ENCODE results near the gene AXDND1.
"Not testable (repeated sequence)": the region's sequence is repeated elsewhere in the genome, so short reads cannot be mapped to it uniquely, and the experiment has no call there.

AXDND1 gene

DNA sequence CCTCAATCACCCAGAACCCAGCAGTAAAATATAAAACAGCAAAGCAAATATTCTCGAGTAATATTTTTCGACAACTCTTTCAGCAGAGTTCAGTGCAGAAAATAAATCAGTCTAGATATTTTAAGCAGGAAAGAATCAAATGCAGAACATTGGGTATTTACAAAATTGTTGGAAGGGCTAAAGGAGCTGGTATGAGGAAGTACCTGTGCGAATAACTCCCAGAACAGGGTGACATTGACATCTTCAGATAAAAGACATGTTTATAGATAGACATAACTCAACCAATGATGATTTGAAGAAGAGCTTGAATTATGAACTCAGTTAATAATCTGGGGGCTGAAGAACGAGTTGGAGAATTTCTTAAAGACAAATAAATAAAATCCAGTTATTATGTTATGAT lies 6.4 kb downstream of the AXDND1 start:
- no peak for DNase-seq

- no peak for DNase-seq
Measured at GRCh38 chr1:179376223-179376622, 10.5 kb downstream of the AXDND1 start.

- DNase-seq, result no peak
Measured at GRCh38 chr1:179380299-179380698, 14.5 kb downstream of the AXDND1 start.

DNA sequence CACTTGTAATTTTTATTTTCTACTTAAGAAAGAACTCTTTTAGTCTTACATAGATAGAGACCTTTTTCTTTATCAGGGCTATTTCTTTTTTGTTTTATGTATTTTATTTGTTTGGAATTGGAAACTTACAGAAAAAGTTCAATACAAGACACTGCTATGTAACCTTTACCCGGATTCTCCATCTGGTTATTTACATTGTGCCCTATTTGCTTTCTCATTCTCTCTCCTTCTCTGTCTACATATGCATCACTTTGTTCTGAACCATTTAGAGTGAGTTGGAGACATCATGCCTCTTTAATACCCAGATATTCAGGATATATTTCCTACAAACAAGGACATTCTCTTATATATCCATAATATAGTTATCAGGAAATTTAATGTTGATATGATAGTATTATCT lies 18.3 kb downstream of the AXDND1 start:
- no peak for DNase-seq

DNA sequence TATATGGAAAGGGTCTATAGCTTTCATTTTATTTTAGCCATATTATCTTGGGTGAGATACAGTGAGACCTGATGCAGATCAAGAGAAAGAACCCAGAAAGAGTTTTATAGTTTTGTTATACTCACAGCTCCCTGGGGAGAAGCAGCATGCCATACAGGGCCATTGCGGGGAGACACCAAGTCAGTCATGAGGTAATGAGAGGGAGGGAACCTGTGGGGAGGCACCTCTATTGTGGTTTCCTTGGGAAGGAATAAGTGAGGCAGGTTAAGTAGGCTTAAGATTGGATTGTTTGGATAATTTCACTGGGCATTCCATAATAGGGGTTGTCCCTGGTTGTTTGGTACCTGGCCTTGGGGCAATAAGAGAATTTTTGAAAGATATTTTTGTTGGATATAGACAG lies 19.7 kb downstream of the AXDND1 start:
- DNase-seq, result no peak

GRCh38 chr1:179393721-179394120 lies 27.9 kb downstream of the AXDND1 start:
- DNase-seq, result no peak

DNA sequence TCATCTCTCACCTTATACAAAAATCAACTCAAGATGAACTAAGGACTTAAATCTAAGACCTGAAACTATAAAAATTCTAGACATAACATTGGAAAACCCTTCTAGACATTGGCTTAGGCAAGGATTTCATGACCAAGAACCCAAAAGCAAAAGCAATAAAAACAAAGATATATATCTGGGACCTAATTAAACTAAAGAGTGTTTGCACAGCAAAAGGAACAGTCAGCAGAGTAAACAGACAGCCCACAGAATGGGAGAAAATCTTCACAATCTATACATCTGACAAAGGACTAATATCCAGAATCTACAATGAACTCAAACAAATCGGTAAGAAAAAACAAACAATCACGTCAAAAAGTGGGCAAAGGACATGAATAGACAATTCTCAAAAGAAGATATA lies 33.6 kb downstream of the AXDND1 start:
- DNase-seq, result not testable (repeated sequence)

DNA sequence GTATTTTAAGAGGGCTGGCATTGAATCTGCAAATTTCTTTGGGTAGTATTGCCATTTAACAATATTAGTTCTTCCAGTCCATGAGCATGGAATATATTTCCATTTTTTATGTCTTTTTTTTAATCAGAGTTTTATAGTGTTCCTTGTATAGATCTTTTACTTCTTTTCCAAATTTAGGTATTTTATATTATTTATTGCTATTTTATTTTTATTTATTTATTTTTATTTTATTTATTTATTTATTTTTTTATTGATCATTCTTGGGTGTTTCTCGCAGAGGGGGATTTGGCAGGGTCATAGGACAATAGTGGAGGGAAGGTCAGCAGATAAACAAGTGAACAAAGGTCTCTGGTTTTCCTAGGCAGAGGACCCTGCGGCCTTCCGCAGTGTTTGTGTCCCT lies 52.0 kb downstream of the AXDND1 start:
- DNase-seq, result not testable (repeated sequence)

DNA sequence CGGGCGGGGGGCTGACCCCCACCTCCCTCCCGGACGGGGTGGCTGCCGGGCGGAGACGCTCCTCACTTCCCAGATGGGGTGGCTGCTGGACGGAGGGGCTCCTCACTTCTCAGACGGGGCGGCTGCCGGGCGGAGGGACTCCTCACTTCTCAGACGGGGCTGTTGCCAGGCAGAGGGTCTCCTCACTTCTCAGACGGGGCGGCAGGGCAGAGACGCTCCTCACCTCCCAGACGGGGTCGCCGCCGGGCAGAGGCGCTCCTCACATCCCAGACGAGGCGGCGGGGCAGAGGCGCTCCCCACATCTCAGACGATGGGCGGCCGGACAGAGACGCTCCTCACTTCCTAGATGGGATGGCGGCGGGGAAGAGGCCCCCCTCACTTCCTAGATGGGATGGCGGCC lies 52.9 kb downstream of the AXDND1 start:
- not testable (repeated sequence) for DNase-seq

DNA sequence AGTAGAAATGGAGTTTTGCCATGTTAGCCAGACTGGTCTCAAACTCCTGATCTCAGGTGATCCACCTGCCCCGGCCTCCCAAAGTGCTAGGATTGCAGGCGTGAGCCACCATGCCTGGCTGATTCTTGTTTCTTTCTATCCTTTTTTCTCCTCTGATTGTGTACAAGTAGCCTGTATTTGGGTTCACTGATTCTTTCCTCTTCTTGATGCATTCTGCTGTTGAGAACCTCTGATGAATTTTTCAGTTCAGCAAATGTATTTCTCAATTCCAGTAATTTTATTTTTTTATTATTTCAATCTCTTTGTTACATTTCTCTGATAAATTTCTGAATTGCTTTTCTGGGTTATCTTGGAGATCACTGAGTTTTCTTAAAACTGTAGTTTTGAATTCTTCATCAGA lies 58.8 kb downstream of the AXDND1 start:
- DNase-seq, result no peak

GRCh38 chr1:179425186-179425585 lies 59.4 kb downstream of the AXDND1 start:
- DNase-seq, result no peak

- DNase-seq, result no peak
Measured at GRCh38 chr1:179437171-179437570, 71.4 kb downstream of the AXDND1 start.

GRCh38 chr1:179439646-179440045 lies 73.9 kb downstream of the AXDND1 start:
- not testable (repeated sequence) for DNase-seq

- DNase-seq, result not testable (repeated sequence)
Measured at GRCh38 chr1:179440301-179440700, 74.5 kb downstream of the AXDND1 start.

DNA sequence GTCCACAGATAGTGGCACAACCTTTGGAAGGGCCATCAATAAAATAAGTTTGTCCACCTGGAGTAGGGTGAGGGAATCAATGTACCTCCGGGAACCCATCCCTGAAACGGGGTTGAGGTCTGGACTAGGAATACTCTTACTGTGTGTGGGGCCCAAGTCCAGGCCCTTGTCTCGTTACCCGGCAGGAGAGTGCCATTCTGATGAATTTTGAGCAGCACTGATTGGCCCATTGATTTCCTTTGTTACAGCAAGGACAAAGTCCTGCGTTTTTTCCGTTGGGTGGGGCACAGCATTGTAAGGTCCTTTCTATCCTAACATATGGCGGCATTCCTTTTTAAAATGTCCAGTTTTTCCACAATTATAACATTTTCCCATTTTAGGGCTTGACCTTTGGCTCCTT lies 75.2 kb downstream of the AXDND1 start:
- no peak for DNase-seq

DNA sequence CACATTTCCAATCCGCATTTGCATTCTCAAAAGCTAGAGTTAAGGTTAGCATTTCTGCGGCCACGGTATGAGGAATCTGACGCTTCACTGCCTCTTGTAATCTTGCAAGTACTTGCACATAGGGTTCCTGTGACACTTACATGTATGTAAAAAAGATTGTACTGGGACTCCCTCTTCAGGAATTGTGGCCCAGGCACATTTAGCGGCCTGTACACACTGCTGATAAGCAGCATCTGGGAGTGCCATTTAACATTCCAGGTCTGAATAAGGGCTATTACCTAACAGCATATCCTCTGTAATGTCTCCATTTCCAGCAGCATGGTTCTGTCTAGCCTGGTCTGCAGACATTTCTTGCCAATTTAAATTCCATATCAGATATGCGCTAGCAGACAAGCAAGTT lies 75.7 kb downstream of the AXDND1 start:
- no peak for DNase-seq

- DNase-seq, result not testable (repeated sequence)
Measured at GRCh38 chr1:179442846-179443245, 77.1 kb downstream of the AXDND1 start.

DNA sequence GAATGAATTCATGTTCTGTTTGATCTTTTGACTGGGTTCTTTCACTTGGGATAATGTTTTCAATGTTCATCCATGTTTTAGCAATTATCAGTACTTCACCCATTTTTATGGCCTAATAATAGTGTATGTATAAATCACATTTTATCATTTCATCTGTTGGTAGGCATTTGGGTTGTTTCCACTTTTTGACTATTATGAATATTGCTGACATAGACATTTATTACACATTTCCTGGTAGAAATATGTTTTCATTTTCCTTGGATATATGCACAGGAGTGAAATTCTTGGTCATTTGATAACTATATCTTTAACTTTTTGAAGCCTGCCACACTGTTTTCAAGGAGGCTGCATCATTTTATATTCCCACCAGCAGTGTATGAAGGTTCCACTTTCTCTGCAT lies 79.8 kb downstream of the AXDND1 start:
- no peak for DNase-seq

DNA sequence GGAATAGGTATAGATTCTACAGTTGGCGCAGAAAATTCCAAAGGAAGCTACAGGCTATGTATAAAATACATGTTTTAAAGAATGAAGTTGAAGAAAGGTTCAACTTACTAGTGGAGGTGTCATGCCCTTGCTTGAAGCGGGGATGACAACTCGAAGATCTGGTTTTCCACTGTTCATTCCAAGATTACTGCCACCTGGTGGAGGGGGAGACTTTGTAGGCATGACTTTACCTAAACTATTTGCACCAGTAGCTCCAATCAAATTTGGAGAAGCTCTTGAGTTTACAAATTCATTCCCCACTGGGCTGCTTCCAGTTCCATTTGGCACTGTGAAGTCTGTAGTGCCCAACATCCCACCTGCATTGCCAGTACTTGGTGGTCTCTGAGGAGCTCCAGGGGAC lies 81.7 kb downstream of the AXDND1 start:
- no peak for DNase-seq

DNA sequence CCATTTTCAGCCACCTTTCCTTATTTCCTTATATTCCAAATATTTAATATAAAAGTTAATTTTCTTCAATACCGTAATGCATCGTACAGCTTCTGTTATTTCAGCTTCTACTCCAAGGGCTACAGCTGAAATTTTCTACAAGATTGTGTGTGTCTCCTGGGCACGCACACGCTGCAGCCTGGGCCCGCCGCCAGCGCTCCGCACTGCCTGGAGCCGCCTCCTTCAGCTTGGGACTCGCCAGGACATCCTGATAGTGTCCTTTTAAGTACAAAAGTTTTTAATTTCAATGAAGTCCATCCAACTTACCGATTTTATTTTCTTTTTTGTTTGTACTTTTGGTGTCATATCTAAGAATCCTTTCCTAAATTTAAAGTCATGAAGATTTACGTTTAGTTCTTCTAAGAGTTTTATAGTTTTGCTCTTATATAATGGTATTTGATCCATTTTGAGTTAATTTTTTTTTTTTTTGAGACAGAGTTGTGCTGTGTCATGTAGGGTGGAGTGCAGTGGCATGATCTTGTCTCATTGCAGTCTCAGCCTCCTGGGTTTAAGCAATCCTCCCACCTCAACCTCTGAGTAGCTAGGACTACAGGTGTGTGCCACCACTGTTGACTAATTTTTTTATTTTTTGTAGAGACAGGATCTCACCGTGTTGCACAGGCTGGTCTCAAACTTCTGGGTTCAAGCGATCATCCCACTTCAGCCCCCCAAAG lies 82.8 kb downstream of the AXDND1 start:
- DNase-seq, result no peak

- DNase-seq, result not testable (repeated sequence)
Measured at GRCh38 chr1:179459606-179460206, 93.9 kb downstream of the AXDND1 start.

DNA sequence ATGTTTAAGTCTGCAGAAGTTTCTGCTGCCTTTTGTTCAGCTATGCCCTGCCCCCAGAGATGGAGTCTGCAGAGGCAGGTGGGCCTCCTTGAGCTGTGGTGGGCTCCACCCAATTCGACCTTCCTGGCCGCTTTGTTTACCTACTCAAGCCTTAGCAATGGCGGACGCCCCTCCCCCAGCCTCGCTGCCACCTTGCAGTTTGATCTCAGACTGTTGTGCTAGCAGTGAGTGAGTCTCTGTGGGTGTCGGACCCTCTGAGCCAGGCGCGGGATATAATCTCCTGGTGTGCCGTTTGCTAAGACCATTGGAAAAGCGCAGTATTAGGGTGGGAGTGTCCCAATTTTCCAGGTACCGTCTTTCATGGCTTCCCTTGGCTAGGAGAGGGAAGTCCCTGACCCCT lies 99.9 kb downstream of the AXDND1 start:
- DNase-seq, result not testable (repeated sequence)

GRCh38 chr1:179474713-179475112 lies 108.9 kb downstream of the AXDND1 start:
- no peak for DNase-seq

DNA sequence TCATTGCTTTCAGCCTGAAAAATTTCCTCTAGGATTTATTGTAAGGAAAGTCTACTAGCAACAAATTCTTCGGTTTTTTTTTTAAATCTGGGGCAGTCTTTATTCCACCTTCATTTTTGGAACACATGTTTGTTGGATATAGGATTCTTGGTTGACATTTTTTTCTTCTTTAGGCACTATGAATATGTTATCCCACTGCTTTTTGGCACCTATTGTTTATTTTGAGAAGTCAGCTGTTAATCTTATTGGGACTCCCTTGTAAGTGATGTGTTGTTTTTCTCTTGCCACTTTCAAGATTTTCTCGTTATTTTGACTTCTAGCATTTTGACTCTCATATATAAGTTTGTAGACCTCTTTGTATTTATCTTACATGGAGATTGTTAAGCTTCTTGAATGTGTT lies 110.7 kb downstream of the AXDND1 start:
- DNase-seq, result no peak

DNA sequence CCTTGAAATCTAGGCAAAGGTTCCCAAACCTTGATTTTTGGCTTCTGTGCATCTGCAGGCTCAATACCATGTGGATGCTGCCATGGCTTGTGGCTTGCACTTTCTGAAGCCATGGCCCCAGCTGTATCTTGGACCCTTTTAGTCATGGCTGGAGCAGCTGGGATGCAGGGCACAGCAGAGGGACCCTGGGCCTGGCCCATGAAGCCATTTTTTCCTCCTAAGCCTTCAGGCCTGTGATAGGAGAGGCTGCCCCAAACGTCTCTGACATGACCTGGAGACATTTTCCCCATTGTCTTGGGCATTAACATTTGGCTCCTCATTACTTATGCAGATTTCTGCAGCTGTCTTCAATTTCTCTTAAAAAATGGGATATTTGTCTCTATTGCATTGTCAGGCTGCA lies 112.6 kb downstream of the AXDND1 start:
- no peak for DNase-seq

Data from SIG-M5 (cell line).